GM12801 (cell line): ENCODE results near the gene TNFRSF13B.

ENCODE experiments used
- CTCF ChIP-seq: IDR thresholded peaks from one replicate; pipeline ENCODE4 v1.5.1; 2011; ENCODE audit warnings: control low read depth; ENCODE audit not compliant: insufficient read length; ENCODE audit errors: extremely low read depth

The TNFRSF13B gene

GRCh38 chr17:17017343-17018014 lies 45.6 kb upstream of the TNFRSF13B start:
- no peak for TF ChIP-seq CTCF

GRCh38 chr17:17015230-17015629 lies 43.3 kb upstream of the TNFRSF13B start:
- no peak for TF ChIP-seq CTCF

- no peak for TF ChIP-seq CTCF
These were observed 32.5 kb upstream of the TNFRSF13B start for GRCh38 chr17:17004251-17004996.

- no peak for TF ChIP-seq CTCF
These were observed 30.1 kb upstream of the TNFRSF13B start for GRCh38 chr17:17001874-17002520.

- TF ChIP-seq CTCF: no peak
These were observed 29.3 kb upstream of the TNFRSF13B start for GRCh38 chr17:17001076-17001777.

- TF ChIP-seq CTCF: no peak
These were observed 28.2 kb upstream of the TNFRSF13B start for GRCh38 chr17:16999931-17000625.
